Panc1 (cell line): ENCODE results near the gene ABHD8. TPM values are rescaled to one million over a fixed set of nuclear protein-coding genes. Genes with fewer than 3 reads are reported as not detected.

Experiments used
- ATAC-seq: fragments of 200-7000 bp; cut with Tn5 transposase; 2 replicates; pipeline ENCODE4 v1.9.1; 2020; ENCODE audit warnings: mild to moderate bottlenecking, moderate library complexity
- BruUV-seq: library from RNA; stranded (reverse); fragments of 400-500 nt; replicated peaks from 2 replicates; lab custom pipeline; 2021; lab: Mats Ljungman, UMichigan
- CTCF ChIA-PET: fragments of 300-600 bp; sonication (Branson Sonifier 250); formaldehyde crosslinking; loops from one replicate; lab custom pipeline; 2022; ENCODE audit warnings: antibody characterized with exemption; lab: Charles Lee
- POLR2A ChIA-PET: fragments of 300-600 bp; sonication (Branson Sonifier 250); formaldehyde crosslinking; loops from one replicate; lab custom pipeline; 2022; ENCODE audit warnings: antibody characterized with exemption; lab: Charles Lee
- DNase-seq: peaks from one replicate; pipeline ENCODE4 v3.0.0-alpha.2; 2010; ENCODE audit warnings: low read depth, low spot score
- H3K27ac ChIP-seq: 2 replicates; pipeline ENCODE4 v1.5.1; 2011; ENCODE audit warnings: mild to moderate bottlenecking, low read length, inconsistent platforms
- H3K27me3 ChIP-seq: fragments of 200-500 bp; sonication (Bioruptor generic); 2 replicates; pipeline ENCODE4 v1.6.0; 2014; ENCODE audit warnings: low read length, inconsistent platforms; ENCODE audit not compliant: control insufficient read depth, insufficient read depth
- H3K36me3 ChIP-seq: fragments of 200-500 bp; sonication (Bioruptor generic); 2 replicates; pipeline ENCODE4 v1.5.1; 2014; ENCODE audit warnings: inconsistent platforms, mild to moderate bottlenecking, low read length, moderate library complexity; ENCODE audit not compliant: control insufficient read depth, insufficient read depth
- H3K4me1 ChIP-seq: 2 replicates; pipeline ENCODE4 v1.5.1; 2011; ENCODE audit warnings: inconsistent platforms, mild to moderate bottlenecking, low read length, moderate library complexity; ENCODE audit not compliant: control insufficient read depth, insufficient read depth
- H3K4me3 ChIP-seq, 2 experiments: 2 replicates each; pipeline ENCODE4 v1.5.1; 2011 to 2012; ENCODE audit warnings: low read depth in 2 of 2, low read length in 2 of 2, mild to moderate bottlenecking in 2 of 2, inconsistent platforms in 1 of 2, moderate library complexity in 1 of 2
- H3K9me3 ChIP-seq: fragments of 200-500 bp; sonication (Bioruptor generic); 2 replicates; pipeline ENCODE4 v1.5.1; 2014; ENCODE audit warnings: low read depth, mild to moderate bottlenecking, inconsistent platforms, low read length, moderate library complexity; ENCODE audit not compliant: control insufficient read depth, insufficient read depth
- POLR2AphosphoS5 ChIP-seq: IDR thresholded peaks from 2 replicates; pipeline ENCODE4 v1.6.1; 2012; ENCODE audit warnings: mild to moderate bottlenecking, low read depth, low read length, moderate library complexity
- SIN3A ChIP-seq: IDR thresholded peaks from 2 replicates; pipeline ENCODE4 v1.6.1; 2012; ENCODE audit warnings: low read depth, mild to moderate bottlenecking, low read length, moderate library complexity, borderline replicate concordance; ENCODE audit not compliant: insufficient read depth
- in situ Hi-C: cut with HindIII; loops from 2 replicates; pipeline ENCODE4 v1.10.0; 2016; ENCODE audit warnings: low sequenced_read_pairs, low pct_unique_long_range_greater_than_20kb
- intact Hi-C: fragments of 100-400 bp; cut with micrococcal nuclease; formaldehyde crosslinking; loops from one replicate; pipeline ENCODE4 v1.10.0; 2022; ENCODE audit not compliant: unreplicated experiment
- total RNA-seq: library from RNA; stranded (reverse); gene quantifications from one replicate; pipeline ENCODE4 v1.2.1, GENCODE V29; 2021; ENCODE audit not compliant: unreplicated experiment
- TF ChIP-seq, protein P1 (sequence below), 2 experiments: IDR thresholded peaks; 2 replicates each; pipeline ENCODE4 v1.6.1; 2011 to 2012; ENCODE audit warnings: low read depth in 2 of 2, control low read depth in 1 of 2, low read length in 1 of 2, mild to moderate bottlenecking in 1 of 2, moderate library complexity in 1 of 2; ENCODE audit not compliant: insufficient read depth in 1 of 2
- TF ChIP-seq, protein P2 (sequence below): fragments of 450-650 bp; IDR thresholded peaks from 2 replicates; pipeline ENCODE4 v1.5.1; 2017; ENCODE audit warnings: mild to moderate bottlenecking

ABHD8 gene
- total RNA-seq, 1 experiment from 2014 or later, result 19.6 TPM

DNA sequence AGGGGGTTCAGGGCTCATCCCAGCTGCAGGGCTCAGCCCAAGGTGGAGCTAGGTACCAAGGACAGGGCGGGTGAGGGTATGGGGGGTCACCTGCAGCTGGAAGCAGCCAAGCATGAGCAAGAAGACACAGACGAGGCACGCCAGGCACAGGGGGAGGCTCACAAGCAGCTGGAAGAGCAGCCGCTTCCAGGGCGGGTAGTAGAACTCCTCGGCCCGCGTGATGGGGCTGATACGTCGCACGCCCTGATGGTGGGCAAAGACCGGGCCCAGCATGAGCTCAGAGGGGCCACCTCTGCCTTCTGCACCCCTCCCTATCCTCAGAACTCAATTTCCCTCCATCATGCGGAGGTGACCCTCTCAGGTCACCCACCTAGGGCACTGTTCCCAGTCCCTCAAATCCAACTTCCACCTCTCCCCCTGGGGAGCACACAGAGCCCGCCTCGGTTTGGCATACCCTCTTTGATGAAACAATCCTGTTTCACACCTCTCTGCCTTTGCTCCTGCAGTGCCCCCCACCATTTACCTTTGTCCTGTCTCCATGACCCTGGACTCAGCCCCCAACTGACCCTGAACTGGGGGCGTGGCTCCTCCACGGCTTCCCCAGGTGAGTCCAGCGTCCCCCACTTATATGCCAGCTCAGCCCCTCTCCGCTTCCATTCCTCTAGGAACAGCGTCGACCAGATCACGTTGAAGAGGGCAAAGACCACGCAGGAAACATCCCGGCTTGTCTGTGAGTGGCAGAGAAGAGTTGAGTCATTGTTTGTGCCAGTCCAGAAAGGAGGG is 27.2 kb upstream of the ABHD8 start:
- in situ Hi-C loops (no loop called here), intact Hi-C loops (no loop called here)
- TF ChIP-seq, protein P1, sequence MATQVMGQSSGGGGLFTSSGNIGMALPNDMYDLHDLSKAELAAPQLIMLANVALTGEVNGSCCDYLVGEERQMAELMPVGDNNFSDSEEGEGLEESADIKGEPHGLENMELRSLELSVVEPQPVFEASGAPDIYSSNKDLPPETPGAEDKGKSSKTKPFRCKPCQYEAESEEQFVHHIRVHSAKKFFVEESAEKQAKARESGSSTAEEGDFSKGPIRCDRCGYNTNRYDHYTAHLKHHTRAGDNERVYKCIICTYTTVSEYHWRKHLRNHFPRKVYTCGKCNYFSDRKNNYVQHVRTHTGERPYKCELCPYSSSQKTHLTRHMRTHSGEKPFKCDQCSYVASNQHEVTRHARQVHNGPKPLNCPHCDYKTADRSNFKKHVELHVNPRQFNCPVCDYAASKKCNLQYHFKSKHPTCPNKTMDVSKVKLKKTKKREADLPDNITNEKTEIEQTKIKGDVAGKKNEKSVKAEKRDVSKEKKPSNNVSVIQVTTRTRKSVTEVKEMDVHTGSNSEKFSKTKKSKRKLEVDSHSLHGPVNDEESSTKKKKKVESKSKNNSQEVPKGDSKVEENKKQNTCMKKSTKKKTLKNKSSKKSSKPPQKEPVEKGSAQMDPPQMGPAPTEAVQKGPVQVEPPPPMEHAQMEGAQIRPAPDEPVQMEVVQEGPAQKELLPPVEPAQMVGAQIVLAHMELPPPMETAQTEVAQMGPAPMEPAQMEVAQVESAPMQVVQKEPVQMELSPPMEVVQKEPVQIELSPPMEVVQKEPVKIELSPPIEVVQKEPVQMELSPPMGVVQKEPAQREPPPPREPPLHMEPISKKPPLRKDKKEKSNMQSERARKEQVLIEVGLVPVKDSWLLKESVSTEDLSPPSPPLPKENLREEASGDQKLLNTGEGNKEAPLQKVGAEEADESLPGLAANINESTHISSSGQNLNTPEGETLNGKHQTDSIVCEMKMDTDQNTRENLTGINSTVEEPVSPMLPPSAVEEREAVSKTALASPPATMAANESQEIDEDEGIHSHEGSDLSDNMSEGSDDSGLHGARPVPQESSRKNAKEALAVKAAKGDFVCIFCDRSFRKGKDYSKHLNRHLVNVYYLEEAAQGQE (IDR thresholded peaks at IDR 0.05; ENCODE audit: insufficient read depth in 1 of 2, low read depth in 2 of 2, low read length in 1 of 2), result no peak
- TF ChIP-seq, protein P2, sequence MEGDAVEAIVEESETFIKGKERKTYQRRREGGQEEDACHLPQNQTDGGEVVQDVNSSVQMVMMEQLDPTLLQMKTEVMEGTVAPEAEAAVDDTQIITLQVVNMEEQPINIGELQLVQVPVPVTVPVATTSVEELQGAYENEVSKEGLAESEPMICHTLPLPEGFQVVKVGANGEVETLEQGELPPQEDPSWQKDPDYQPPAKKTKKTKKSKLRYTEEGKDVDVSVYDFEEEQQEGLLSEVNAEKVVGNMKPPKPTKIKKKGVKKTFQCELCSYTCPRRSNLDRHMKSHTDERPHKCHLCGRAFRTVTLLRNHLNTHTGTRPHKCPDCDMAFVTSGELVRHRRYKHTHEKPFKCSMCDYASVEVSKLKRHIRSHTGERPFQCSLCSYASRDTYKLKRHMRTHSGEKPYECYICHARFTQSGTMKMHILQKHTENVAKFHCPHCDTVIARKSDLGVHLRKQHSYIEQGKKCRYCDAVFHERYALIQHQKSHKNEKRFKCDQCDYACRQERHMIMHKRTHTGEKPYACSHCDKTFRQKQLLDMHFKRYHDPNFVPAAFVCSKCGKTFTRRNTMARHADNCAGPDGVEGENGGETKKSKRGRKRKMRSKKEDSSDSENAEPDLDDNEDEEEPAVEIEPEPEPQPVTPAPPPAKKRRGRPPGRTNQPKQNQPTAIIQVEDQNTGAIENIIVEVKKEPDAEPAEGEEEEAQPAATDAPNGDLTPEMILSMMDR, result no peak
- TF ChIP-seq SIN3A (no peak), POLR2AphosphoS5 (no peak)
- Histone ChIP-seq H3K4me3 (no peak overlapping the region), H3K9me3 (no peaks in the 10 kb centered on the region), H3K27me3 (no peaks in the 10 kb centered on the region), H3K27ac (no peak overlapping the region), H3K36me3 (peaks cover 4% of the 10 kb centered on the region; the same call in 1 of the 2 replicates), H3K4me1 (peaks cover 5% of the 10 kb centered on the region; the same call in 1 of the 2 replicates)
- ATAC-seq (no peak), DNase-seq (no peak)
- POLR2A ChIA-PET, result no interaction called here
- CTCF ChIA-PET, result no interaction called here
- no TSS peak for BruUV-seq

DNA sequence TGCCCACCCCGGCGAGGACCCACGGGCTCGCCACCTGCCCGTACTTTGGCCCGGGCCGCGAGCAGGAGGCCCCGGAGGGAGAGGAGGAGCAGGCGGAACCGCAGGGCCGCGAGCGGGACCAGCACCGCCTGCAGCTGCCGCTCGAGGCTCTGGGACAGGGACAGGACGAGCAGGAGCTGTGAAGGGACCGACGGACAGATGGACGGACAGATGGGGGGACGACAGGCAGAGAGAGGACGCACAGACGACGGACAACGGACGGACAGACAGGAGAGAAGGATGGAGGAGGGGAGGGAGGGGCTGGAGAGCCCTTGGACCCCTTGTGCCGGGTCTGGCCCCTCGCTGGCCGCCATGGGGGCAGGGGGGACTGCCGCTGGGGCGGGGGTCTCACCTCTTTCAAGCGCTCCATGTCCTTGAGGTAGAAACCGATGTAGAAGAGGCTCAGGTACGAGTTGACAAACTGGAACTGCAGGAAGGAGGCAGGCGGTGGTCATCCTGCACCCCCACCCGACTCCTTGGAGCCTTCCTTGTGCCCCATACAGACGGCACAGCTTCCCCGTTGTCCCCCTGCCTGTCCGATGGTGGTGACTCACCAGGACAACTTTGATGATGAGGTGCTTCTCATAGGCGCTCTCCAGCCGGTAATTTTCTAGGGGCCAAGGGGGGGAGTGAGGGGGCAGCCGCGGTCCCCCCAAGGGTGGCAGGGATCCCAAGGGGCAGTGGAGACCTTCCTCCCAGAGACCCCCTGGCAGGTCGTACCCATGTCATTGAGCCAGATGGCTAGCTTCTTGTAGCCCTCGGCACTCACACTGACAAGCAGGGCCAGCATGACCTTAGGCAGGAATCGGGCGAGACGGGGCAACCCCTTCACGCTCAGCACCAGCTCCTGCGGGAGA is 26.4 kb upstream of the ABHD8 start:
- POLR2A ChIA-PET, result no interaction called here
- H3K27ac ChIP-seq, result no peak overlapping the region
- in situ Hi-C loops (no loop called here), intact Hi-C loops (no loop called here)
- CTCF ChIA-PET, result no interaction called here
- peaks cover 3% of the 10 kb centered on the region; the same call in 1 of the 2 replicates for H3K4me1 ChIP-seq
- ATAC-seq (no peak), DNase-seq (no peak)
- TF ChIP-seq, protein P2, result no peak
- H3K4me3 ChIP-seq, result no peak overlapping the region
- H3K27me3 ChIP-seq, result no peaks in the 10 kb centered on the region
- H3K36me3 ChIP-seq, result peaks cover 4% of the 10 kb centered on the region; the same call in 1 of the 2 replicates
- no TSS peak for BruUV-seq
- H3K9me3 ChIP-seq, result no peaks in the 10 kb centered on the region
